Loucy (cell line): Measurements from ENCODE around the gene CACNA1C.

Experiments
- EZH2phosphoT487 ChIP-seq: fragments of 200-600 bp; IDR thresholded peaks from 2 replicates; pipeline ENCODE4 v1.6.1; 2018; ENCODE audit warnings: antibody characterized with exemption, mild to moderate bottlenecking, moderate library complexity, borderline replicate concordance
- TF ChIP-seq, protein P1 (sequence below): fragments of 200-600 bp; sonication (generic); conservative IDR thresholded peaks from 2 replicates; pipeline ENCODE4 v1.5.1; 2014; ENCODE audit warnings: mild to moderate bottlenecking, antibody characterized with exemption, low read length

DNA sequence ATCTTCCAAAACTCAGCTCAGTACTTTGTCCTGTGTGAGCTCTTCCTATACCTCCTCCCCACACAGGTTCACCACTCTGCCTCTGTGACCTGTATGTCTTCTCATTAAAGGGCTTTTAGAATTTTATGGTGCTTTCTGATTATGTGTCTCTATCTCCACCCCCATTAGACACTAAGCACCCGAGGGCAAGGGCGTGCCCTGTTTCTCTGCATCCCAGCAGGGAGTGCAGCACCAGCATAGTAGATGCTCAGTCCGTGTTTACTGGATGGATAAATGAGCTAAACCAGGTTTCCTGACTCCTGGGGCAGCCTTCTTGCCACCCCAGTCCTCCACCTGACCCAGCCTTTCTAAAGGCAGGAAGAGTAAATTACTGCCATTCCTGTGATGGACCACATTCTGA is 333.8 kb downstream of the CACNA1C start:
- TF ChIP-seq, protein P1, sequence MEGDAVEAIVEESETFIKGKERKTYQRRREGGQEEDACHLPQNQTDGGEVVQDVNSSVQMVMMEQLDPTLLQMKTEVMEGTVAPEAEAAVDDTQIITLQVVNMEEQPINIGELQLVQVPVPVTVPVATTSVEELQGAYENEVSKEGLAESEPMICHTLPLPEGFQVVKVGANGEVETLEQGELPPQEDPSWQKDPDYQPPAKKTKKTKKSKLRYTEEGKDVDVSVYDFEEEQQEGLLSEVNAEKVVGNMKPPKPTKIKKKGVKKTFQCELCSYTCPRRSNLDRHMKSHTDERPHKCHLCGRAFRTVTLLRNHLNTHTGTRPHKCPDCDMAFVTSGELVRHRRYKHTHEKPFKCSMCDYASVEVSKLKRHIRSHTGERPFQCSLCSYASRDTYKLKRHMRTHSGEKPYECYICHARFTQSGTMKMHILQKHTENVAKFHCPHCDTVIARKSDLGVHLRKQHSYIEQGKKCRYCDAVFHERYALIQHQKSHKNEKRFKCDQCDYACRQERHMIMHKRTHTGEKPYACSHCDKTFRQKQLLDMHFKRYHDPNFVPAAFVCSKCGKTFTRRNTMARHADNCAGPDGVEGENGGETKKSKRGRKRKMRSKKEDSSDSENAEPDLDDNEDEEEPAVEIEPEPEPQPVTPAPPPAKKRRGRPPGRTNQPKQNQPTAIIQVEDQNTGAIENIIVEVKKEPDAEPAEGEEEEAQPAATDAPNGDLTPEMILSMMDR = no peak
- no peak for TF ChIP-seq EZH2phosphoT487
